CD4-positive, alpha-beta T cell (primary cell): ENCODE results near the gene ATP11A. TPM values are rescaled to one million over a fixed set of nuclear protein-coding genes. Genes with fewer than 3 reads are reported as not detected.

ENCODE experiments used
- ATAC-seq: fragments of 200-7000 bp; cut with Tn5 transposase; one replicate; pipeline ENCODE4 v1.10.0; 2022; ENCODE audit warnings: mild to moderate bottlenecking; ENCODE audit not compliant: poor library complexity
- CTCF ChIA-PET: fragments of 350-600 bp; sonication (Branson Sonifier 250); formaldehyde crosslinking; loops from one replicate; lab custom pipeline; 2021; ENCODE audit warnings: antibody characterized with exemption, inconsistent platforms; lab: Charles Lee
- POLR2A ChIA-PET: fragments of 350-600 bp; sonication (Branson Sonifier 250); formaldehyde crosslinking; loops from one replicate; lab custom pipeline; 2021; ENCODE audit warnings: antibody characterized with exemption, inconsistent platforms; lab: Charles Lee
- DNase-seq, 14 experiments: peaks; one replicate each; pipeline ENCODE4 v3.0.0-alpha.2; 2013 to 2020; ENCODE audit warnings: mixed read lengths in 2 of 14
- H3K27ac ChIP-seq, 2 donors: one replicate each; pipeline versions ENCODE4 v1.5.1 to v1.7.0; 2013; ENCODE audit warnings: low read length in 2 of 2, low read depth in 1 of 2, mild to moderate bottlenecking in 1 of 2
- H3K27me3 ChIP-seq, 2 experiments: 1 replicate in 1 of 2; 2 replicates in 1 of 2; pipeline versions ENCODE4 v1.6.1 to v1.7.0; 2013; ENCODE audit warnings: low read length in 2 of 2, control low read depth in 1 of 2, mild to moderate bottlenecking in 1 of 2, moderate library complexity in 1 of 2; ENCODE audit not compliant: insufficient read depth in 2 of 2, control insufficient read depth in 1 of 2
- H3K36me3 ChIP-seq: one replicate; pipeline ENCODE4 v1.6.1; 2013; ENCODE audit warnings: low read length, control low read depth; ENCODE audit not compliant: insufficient read depth
- H3K4me1 ChIP-seq: one replicate; pipeline ENCODE4 v1.6.1; 2013; ENCODE audit warnings: low read length, control low read depth; ENCODE audit not compliant: insufficient read depth
- H3K4me3 ChIP-seq: one replicate; pipeline ENCODE4 v1.5.1; 2013; ENCODE audit warnings: mild to moderate bottlenecking, low read length, moderate library complexity
- H3K9me3 ChIP-seq, 2 experiments: 1 replicate in 1 of 2; 2 replicates in 1 of 2; pipeline versions ENCODE4 v1.6.1 to v1.7.0; 2013; ENCODE audit warnings: low read length in 2 of 2, mild to moderate bottlenecking in 2 of 2, control low read depth in 1 of 2, moderate library complexity in 1 of 2; ENCODE audit not compliant: control insufficient read depth in 1 of 2, insufficient read depth in 1 of 2
- H3K27ac Mint-ChIP-seq: one replicate; pipeline ENCODE4 v1.8.0; 2020; ENCODE audit warnings: mixed read lengths
- H3K27me3 Mint-ChIP-seq: one replicate; pipeline ENCODE4 v1.8.0; 2021; ENCODE audit warnings: mixed read lengths
- H3K36me3 Mint-ChIP-seq: one replicate; pipeline ENCODE4 v1.8.0; 2021; ENCODE audit warnings: low read depth, mixed read lengths
- H3K4me1 Mint-ChIP-seq: one replicate; pipeline ENCODE4 v1.8.0; 2021; ENCODE audit warnings: low read depth, mixed read lengths
- H3K4me3 Mint-ChIP-seq: one replicate; pipeline ENCODE4 v1.8.0; 2020; ENCODE audit warnings: mild to moderate bottlenecking, mixed read lengths
- H3K9me3 Mint-ChIP-seq: one replicate; pipeline ENCODE4 v1.8.0; 2020; ENCODE audit warnings: mixed read lengths
- intact Hi-C, 2 experiments: fragments of 100-400 bp; cut with DNase I in 1 of 2; cut with micrococcal nuclease in 1 of 2; formaldehyde crosslinking; loops; one replicate each; pipeline versions ENCODE4 v1.15.1 to v1.9.0; 2023 to 2025; cut with DNase I, micrococcal nuclease
- total RNA-seq, 174 experiments: library from RNA in 2 of 174; stranded (reverse) in 2 of 174; gene quantifications; one replicate each; pipeline ENCODE4 v1.2.3 and lab custom pipeline; 2021 to 2026
- TF ChIP-seq, protein P1 (sequence below): fragments of 200-600 bp; IDR thresholded peaks from one replicate; pipeline ENCODE4 v1.8.0; 2022; ENCODE audit warnings: antibody characterized with exemption, mild to moderate bottlenecking

ATP11A gene
- total RNA-seq, 2 experiments from 2014 or later, result 56.7 to 66.8 TPM

DNA sequence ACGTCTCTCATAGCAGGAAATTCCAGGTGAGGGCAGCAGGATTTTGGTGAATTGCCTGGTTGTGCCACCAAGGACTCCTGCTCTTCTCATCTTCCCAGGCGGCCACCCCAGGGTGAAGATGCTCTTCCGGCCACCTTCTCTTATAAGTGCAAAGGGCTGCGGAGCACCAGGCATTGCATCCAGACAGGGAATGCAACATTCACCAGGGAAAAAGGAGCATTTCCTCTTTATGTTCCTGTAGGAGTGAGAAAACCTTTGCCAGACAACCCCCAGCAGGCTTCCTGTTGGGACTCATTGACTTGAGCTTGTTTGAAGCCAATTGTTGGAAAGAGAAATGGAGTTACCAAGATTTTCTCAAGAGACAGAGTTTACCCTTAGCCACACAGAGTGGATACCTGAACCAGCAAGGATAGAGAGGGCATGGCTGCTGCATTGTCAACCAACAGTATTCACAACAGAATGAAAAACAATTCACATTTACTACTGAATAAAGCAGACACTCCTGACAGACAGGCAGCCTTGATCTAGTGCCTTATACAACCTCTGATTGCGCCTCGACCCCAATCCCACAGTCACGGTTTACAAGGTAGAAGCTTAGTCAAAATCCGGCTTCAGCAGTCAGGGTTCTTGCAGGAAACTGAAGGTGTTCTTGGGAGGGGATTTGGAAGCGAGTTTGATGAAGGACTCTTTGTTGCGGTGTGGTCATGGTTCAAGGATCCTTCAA is 1.8 kb upstream of the ATP11A start:
- no peaks in the 10 kb centered on the region for H3K9me3 Mint-ChIP-seq
- peaks cover 45% of the 10 kb centered on the region for H3K4me1 Mint-ChIP-seq
- H3K36me3 Mint-ChIP-seq, result no peaks in the 10 kb centered on the region
- peak overlapping the region; percentile 75 for H3K27ac Mint-ChIP-seq
- H3K27ac ChIP-seq, result peak overlapping the region; percentile 79 to 88
- H3K27me3 ChIP-seq, result no peaks in the 10 kb centered on the region
- no peaks in the 10 kb centered on the region for H3K27me3 Mint-ChIP-seq
- intact Hi-C loops, result loop anchor here (2.0 to 5.0 kb wide), 3 partner anchors 46 to 519 kb away; partner anchors contain the start of genes CUL4A (in 1 of the 2) and PCID2 (in 1 of the 2)
- no peaks in the 10 kb centered on the region for H3K36me3 ChIP-seq
- ChIA-PET CTCF (no interaction called here), POLR2A (no interaction called here)
- ATAC-seq (no peak), DNase-seq (no peak)
- no peaks in the 10 kb centered on the region for H3K9me3 ChIP-seq
- peak overlapping the region; percentile 89 for H3K4me3 Mint-ChIP-seq
- H3K4me1 ChIP-seq, result peaks cover 38% of the 10 kb centered on the region
- TF ChIP-seq, protein P1, sequence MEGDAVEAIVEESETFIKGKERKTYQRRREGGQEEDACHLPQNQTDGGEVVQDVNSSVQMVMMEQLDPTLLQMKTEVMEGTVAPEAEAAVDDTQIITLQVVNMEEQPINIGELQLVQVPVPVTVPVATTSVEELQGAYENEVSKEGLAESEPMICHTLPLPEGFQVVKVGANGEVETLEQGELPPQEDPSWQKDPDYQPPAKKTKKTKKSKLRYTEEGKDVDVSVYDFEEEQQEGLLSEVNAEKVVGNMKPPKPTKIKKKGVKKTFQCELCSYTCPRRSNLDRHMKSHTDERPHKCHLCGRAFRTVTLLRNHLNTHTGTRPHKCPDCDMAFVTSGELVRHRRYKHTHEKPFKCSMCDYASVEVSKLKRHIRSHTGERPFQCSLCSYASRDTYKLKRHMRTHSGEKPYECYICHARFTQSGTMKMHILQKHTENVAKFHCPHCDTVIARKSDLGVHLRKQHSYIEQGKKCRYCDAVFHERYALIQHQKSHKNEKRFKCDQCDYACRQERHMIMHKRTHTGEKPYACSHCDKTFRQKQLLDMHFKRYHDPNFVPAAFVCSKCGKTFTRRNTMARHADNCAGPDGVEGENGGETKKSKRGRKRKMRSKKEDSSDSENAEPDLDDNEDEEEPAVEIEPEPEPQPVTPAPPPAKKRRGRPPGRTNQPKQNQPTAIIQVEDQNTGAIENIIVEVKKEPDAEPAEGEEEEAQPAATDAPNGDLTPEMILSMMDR, result no peak
- peak overlapping the region; percentile 88 for H3K4me3 ChIP-seq

DNA sequence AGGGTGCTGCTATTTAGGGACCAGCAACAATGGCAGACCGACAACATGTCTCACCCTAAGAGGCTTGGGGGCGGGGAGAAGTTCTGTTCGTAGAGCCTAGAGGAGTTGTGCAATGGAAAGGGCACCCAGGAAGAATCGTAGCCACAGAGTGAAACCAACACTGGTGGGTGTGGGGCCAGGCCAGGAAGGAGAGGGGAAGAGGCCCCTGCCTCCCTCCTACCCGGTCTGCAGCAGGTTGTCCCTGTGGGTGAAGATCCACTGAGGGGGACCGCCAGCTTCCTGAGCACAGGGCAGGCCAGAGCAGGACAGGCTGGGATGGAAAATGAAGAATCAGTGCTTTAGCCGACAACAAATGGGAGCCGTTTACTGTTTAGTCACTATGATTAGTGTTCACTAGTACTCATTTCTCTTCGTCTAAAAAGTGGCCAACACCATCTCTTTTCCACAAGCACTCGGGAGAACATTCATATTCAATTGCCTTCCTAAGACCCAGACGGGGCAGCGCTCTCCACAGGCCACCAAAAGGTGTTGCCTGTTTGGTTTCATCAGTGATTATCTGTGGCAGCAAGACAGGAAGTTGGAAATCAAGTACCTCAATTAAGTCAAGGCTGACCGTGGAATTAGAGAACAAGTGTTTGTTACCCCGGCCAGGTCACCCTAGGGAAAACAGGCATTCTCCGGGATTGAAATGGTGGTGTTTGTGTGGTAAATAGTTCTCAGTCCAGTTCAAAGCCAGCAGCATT is 1.1 kb upstream of the ATP11A start:
- Mint-ChIP-seq H3K9me3 (no peaks in the 10 kb centered on the region), H3K36me3 (no peaks in the 10 kb centered on the region), H3K27me3 (no peaks in the 10 kb centered on the region), H3K4me1 (peaks cover 50% of the 10 kb centered on the region), H3K27ac (peak overlapping the region; percentile 75), H3K4me3 (peak overlapping the region; percentile 89)
- ATAC-seq (peak; percentile 16), DNase-seq (peak in 11 of 14 experiments; percentile 13 to 70 (median 32))
- Histone ChIP-seq H3K27me3 (no peaks in the 10 kb centered on the region), H3K4me1 (peaks cover 45% of the 10 kb centered on the region), H3K36me3 (no peaks in the 10 kb centered on the region), H3K9me3 (no peaks in the 10 kb centered on the region), H3K4me3 (peak overlapping the region; percentile 88), H3K27ac (peak overlapping the region; percentile 79 to 88)
- POLR2A ChIA-PET, result interaction anchor here (0.6 to 1.0 kb wide), 2 partner anchors 36 to 101 kb away, joined by 3 read pairs; partner anchors contain the start of gene TUBGCP3
- CTCF ChIA-PET, result interaction anchor here (1.0 kb wide), 1 partner anchor 14 kb away, joined by 3 read pairs; no protein-coding TSS in a partner anchor
- intact Hi-C loops, result loop anchor here (2.0 to 5.0 kb wide), 3 partner anchors 46 to 519 kb away; partner anchors contain the start of genes CUL4A (in 1 of the 2) and PCID2 (in 1 of the 2)
- TF ChIP-seq, protein P1, result no peak

DNA sequence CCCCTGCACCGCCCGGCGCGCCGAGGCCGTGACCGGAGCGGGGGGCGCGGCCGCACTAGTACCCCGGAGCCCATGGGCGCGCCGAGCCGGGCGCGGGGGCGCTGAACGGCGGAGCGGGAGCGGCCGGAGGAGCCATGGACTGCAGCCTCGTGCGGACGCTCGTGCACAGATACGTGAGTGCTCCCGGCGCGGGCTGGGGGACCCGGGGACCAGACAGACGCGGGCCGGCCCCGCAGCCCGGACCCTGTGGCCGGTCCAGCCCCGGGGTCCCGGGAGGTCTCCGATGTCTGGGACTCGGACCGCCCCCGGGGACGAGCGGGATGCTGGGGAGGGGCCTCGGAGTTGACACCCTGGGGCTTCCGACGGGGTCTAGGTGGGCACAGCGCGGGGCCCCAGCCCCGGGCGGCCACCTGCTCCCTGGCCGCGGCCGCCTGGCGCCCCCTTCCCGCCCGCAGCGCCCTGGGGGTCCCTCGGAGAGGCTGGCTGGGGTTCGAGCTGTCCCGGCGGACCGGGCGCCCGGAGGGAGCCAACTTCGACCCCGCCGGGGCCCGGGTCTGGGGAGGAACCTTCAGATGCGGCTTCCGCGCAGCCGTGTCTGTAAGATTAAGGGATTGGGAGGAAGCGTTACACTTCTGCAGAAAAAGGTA is 568 bp downstream of the ATP11A start:
- peaks cover 53% of the 10 kb centered on the region for H3K4me1 ChIP-seq
- intact Hi-C loops, result loop anchor here in 1 of 2 experiments (5.0 kb wide), 1 partner anchor 607 kb away; the partner anchor contains the start of gene LAMP1
- DNase-seq, result peak in 7 of 14 experiments; percentile 13 to 50 (median 41)
- POLR2A ChIA-PET, result no interaction called here
- H3K27me3 ChIP-seq, result no peaks in the 10 kb centered on the region
- no peaks in the 10 kb centered on the region for H3K36me3 ChIP-seq
- ATAC-seq, result no peak
- TF ChIP-seq, protein P1, result no peak
- peak overlapping the region; percentile 88 for H3K4me3 ChIP-seq
- H3K9me3 ChIP-seq, result no peaks in the 10 kb centered on the region
- Mint-ChIP-seq H3K36me3 (no peaks in the 10 kb centered on the region), H3K9me3 (no peaks in the 10 kb centered on the region), H3K4me3 (peak overlapping the region; percentile 92), H3K4me1 (peaks cover 61% of the 10 kb centered on the region), H3K27ac (peak overlapping the region; percentile 69), H3K27me3 (no peaks in the 10 kb centered on the region)
- peak overlapping the region in 1 of 2 donors; percentile 33 for H3K27ac ChIP-seq
- CTCF ChIA-PET, result interaction anchor here (1.0 kb wide), 1 partner anchor 16 kb away, joined by 3 read pairs; no protein-coding TSS in a partner anchor
